Panc1 (cell line): Measurements from ENCODE around the gene TGM3. TPM values are rescaled to one million over a fixed set of nuclear protein-coding genes. Genes with fewer than 3 reads are reported as not detected.

Experiments used
- ATAC-seq: fragments of 200-7000 bp; cut with Tn5 transposase; 2 replicates; pipeline ENCODE4 v1.9.1; 2020; ENCODE audit warnings: mild to moderate bottlenecking, moderate library complexity
- BruUV-seq: library from RNA; stranded (reverse); fragments of 400-500 nt; replicated peaks from 2 replicates; lab custom pipeline; 2021; lab: Mats Ljungman, UMichigan
- CTCF ChIA-PET: fragments of 300-600 bp; sonication (Branson Sonifier 250); formaldehyde crosslinking; loops from one replicate; lab custom pipeline; 2022; ENCODE audit warnings: antibody characterized with exemption; lab: Charles Lee
- POLR2A ChIA-PET: fragments of 300-600 bp; sonication (Branson Sonifier 250); formaldehyde crosslinking; loops from one replicate; lab custom pipeline; 2022; ENCODE audit warnings: antibody characterized with exemption; lab: Charles Lee
- DNase-seq: peaks from one replicate; pipeline ENCODE4 v3.0.0-alpha.2; 2010; ENCODE audit warnings: low read depth, low spot score
- H3K27ac ChIP-seq: 2 replicates; pipeline ENCODE4 v1.5.1; 2011; ENCODE audit warnings: mild to moderate bottlenecking, low read length, inconsistent platforms
- H3K27me3 ChIP-seq: fragments of 200-500 bp; sonication (Bioruptor generic); 2 replicates; pipeline ENCODE4 v1.6.0; 2014; ENCODE audit warnings: low read length, inconsistent platforms; ENCODE audit not compliant: control insufficient read depth, insufficient read depth
- H3K36me3 ChIP-seq: fragments of 200-500 bp; sonication (Bioruptor generic); 2 replicates; pipeline ENCODE4 v1.5.1; 2014; ENCODE audit warnings: inconsistent platforms, mild to moderate bottlenecking, low read length, moderate library complexity; ENCODE audit not compliant: control insufficient read depth, insufficient read depth
- H3K4me1 ChIP-seq: 2 replicates; pipeline ENCODE4 v1.5.1; 2011; ENCODE audit warnings: inconsistent platforms, mild to moderate bottlenecking, low read length, moderate library complexity; ENCODE audit not compliant: control insufficient read depth, insufficient read depth
- H3K4me3 ChIP-seq, 2 experiments: 2 replicates each; pipeline ENCODE4 v1.5.1; 2011 to 2012; ENCODE audit warnings: low read depth in 2 of 2, low read length in 2 of 2, mild to moderate bottlenecking in 2 of 2, inconsistent platforms in 1 of 2, moderate library complexity in 1 of 2
- H3K9me3 ChIP-seq: fragments of 200-500 bp; sonication (Bioruptor generic); 2 replicates; pipeline ENCODE4 v1.5.1; 2014; ENCODE audit warnings: low read depth, mild to moderate bottlenecking, inconsistent platforms, low read length, moderate library complexity; ENCODE audit not compliant: control insufficient read depth, insufficient read depth
- POLR2AphosphoS5 ChIP-seq: IDR thresholded peaks from 2 replicates; pipeline ENCODE4 v1.6.1; 2012; ENCODE audit warnings: mild to moderate bottlenecking, low read depth, low read length, moderate library complexity
- SIN3A ChIP-seq: IDR thresholded peaks from 2 replicates; pipeline ENCODE4 v1.6.1; 2012; ENCODE audit warnings: low read depth, mild to moderate bottlenecking, low read length, moderate library complexity, borderline replicate concordance; ENCODE audit not compliant: insufficient read depth
- TCF7L2 ChIP-seq: IDR thresholded peaks from 2 replicates; pipeline ENCODE4 v1.6.1; 2011; ENCODE audit warnings: mild to moderate bottlenecking, low read depth, low read length, inconsistent platforms
- in situ Hi-C: cut with HindIII; loops from 2 replicates; pipeline ENCODE4 v1.10.0; 2016; ENCODE audit warnings: low sequenced_read_pairs, low pct_unique_long_range_greater_than_20kb
- intact Hi-C: fragments of 100-400 bp; cut with micrococcal nuclease; formaldehyde crosslinking; loops from one replicate; pipeline ENCODE4 v1.10.0; 2022; ENCODE audit not compliant: unreplicated experiment
- total RNA-seq: library from RNA; stranded (reverse); gene quantifications from one replicate; pipeline ENCODE4 v1.2.1, GENCODE V29; 2021; ENCODE audit not compliant: unreplicated experiment
- TF ChIP-seq, protein P1 (sequence below): fragments of 450-650 bp; IDR thresholded peaks from 2 replicates; pipeline ENCODE4 v1.5.1; 2017; ENCODE audit warnings: mild to moderate bottlenecking
- TF ChIP-seq, protein P2 (sequence below), 2 experiments: IDR thresholded peaks; 2 replicates each; pipeline ENCODE4 v1.6.1; 2011 to 2012; ENCODE audit warnings: low read depth in 2 of 2, control low read depth in 1 of 2, low read length in 1 of 2, mild to moderate bottlenecking in 1 of 2, moderate library complexity in 1 of 2; ENCODE audit not compliant: insufficient read depth in 1 of 2

Gene TGM3
- total RNA-seq, 1 experiment from 2014 or later = not detected

DNA sequence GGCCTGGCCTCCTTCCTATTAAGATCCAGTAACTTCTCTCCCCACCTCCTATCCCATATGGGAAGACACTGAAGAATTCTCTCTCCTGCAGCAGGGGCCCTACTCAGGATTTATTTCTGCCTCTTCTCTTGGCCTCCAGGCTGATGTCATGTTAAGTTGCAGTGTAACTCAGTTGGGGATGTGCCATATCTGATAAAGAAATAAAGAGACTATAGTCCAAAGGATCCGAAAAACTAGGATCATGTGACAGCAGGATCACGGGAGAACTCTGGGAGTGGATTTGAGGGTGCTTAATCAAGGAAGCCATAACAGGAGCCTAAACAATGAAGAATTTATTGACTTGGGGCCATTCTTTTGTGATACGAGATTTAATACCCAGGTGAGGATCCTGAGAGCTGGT, 46.4 kb downstream of the TGM3 start:
- H3K27ac ChIP-seq = no peak overlapping the region
- no peak for DNase-seq
- H3K27me3 ChIP-seq = peaks cover 2% of the 10 kb centered on the region; the same call in 1 of the 2 replicates
- no peak for ATAC-seq
- ChIA-PET CTCF (no interaction called here), POLR2A (no interaction called here)
- H3K4me1 ChIP-seq = no peaks in the 10 kb centered on the region
- H3K36me3 ChIP-seq = no peaks in the 10 kb centered on the region
- in situ Hi-C loops = no loop called here
- no TSS peak for BruUV-seq
- TF ChIP-seq, protein P1, sequence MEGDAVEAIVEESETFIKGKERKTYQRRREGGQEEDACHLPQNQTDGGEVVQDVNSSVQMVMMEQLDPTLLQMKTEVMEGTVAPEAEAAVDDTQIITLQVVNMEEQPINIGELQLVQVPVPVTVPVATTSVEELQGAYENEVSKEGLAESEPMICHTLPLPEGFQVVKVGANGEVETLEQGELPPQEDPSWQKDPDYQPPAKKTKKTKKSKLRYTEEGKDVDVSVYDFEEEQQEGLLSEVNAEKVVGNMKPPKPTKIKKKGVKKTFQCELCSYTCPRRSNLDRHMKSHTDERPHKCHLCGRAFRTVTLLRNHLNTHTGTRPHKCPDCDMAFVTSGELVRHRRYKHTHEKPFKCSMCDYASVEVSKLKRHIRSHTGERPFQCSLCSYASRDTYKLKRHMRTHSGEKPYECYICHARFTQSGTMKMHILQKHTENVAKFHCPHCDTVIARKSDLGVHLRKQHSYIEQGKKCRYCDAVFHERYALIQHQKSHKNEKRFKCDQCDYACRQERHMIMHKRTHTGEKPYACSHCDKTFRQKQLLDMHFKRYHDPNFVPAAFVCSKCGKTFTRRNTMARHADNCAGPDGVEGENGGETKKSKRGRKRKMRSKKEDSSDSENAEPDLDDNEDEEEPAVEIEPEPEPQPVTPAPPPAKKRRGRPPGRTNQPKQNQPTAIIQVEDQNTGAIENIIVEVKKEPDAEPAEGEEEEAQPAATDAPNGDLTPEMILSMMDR = no peak
- TF ChIP-seq POLR2AphosphoS5 = no peak
- TF ChIP-seq TCF7L2 = no peak
- TF ChIP-seq SIN3A = no peak
- TF ChIP-seq, protein P2, sequence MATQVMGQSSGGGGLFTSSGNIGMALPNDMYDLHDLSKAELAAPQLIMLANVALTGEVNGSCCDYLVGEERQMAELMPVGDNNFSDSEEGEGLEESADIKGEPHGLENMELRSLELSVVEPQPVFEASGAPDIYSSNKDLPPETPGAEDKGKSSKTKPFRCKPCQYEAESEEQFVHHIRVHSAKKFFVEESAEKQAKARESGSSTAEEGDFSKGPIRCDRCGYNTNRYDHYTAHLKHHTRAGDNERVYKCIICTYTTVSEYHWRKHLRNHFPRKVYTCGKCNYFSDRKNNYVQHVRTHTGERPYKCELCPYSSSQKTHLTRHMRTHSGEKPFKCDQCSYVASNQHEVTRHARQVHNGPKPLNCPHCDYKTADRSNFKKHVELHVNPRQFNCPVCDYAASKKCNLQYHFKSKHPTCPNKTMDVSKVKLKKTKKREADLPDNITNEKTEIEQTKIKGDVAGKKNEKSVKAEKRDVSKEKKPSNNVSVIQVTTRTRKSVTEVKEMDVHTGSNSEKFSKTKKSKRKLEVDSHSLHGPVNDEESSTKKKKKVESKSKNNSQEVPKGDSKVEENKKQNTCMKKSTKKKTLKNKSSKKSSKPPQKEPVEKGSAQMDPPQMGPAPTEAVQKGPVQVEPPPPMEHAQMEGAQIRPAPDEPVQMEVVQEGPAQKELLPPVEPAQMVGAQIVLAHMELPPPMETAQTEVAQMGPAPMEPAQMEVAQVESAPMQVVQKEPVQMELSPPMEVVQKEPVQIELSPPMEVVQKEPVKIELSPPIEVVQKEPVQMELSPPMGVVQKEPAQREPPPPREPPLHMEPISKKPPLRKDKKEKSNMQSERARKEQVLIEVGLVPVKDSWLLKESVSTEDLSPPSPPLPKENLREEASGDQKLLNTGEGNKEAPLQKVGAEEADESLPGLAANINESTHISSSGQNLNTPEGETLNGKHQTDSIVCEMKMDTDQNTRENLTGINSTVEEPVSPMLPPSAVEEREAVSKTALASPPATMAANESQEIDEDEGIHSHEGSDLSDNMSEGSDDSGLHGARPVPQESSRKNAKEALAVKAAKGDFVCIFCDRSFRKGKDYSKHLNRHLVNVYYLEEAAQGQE (IDR thresholded peaks at IDR 0.05; ENCODE audit: insufficient read depth in 1 of 2, low read depth in 2 of 2, low read length in 1 of 2) = no peak
- H3K9me3 ChIP-seq = no peaks in the 10 kb centered on the region
- no peak overlapping the region for H3K4me3 ChIP-seq
- intact Hi-C loops = no loop called here

DNA sequence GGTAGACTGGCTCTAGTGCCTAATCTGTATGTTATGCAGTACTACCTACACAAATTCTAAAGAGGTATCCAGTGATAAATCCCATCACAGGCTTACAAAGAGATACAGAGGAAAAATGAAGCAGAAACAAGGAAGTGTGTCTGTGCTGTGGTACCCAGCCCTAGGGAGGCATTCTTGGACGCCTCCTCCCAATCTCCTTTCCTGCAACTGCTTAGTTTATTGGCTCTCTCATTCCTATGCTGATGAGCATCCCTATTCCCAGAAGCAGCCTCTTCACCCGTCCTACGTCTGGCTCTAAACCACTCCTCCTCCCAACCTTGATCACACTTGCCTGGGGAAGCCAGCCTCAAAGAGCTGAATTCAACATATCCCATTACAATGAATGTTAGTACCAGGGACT, 50.4 kb downstream of the TGM3 start:
- BruUV-seq = no TSS peak
- Histone ChIP-seq H3K4me3 (no peak overlapping the region), H3K36me3 (no peaks in the 10 kb centered on the region), H3K27me3 (no peaks in the 10 kb centered on the region), H3K9me3 (no peaks in the 10 kb centered on the region), H3K4me1 (no peaks in the 10 kb centered on the region), H3K27ac (no peak overlapping the region)
- intact Hi-C loops (no loop called here), in situ Hi-C loops (no loop called here)
- no peak for DNase-seq
- ChIA-PET CTCF (no interaction called here), POLR2A (no interaction called here)
- TF ChIP-seq TCF7L2 (no peak), SIN3A (no peak), POLR2AphosphoS5 (no peak)
- TF ChIP-seq, protein P1 = no peak
- TF ChIP-seq, protein P2 (IDR thresholded peaks at IDR 0.05; ENCODE audit: insufficient read depth in 1 of 2, low read depth in 2 of 2, low read length in 1 of 2) = no peak
- no peak for ATAC-seq
